Measurements from ENCODE around the gene TMEM121.
"Not testable (repeated sequence)": the region's sequence is repeated elsewhere in the genome, so short reads cannot be mapped to it uniquely, and the experiment has no call there.

Gene TMEM121

GRCh38 chr14:105528586-105529318, 2.4 kb downstream of the TMEM121 start:
- DNase-seq = no peak

GRCh38 chr14:105529319-105529568, 2.9 kb downstream of the TMEM121 start:
- DNase-seq = no peak

GRCh38 chr14:105529569-105530284, 3.3 kb downstream of the TMEM121 start:
- no peak for DNase-seq

- DNase-seq = no peak
Observed at GRCh38 chr14:105530285-105531087, 4.1 kb downstream of the TMEM121 start.

GRCh38 chr14:105531088-105531893, 4.9 kb downstream of the TMEM121 start:
- DNase-seq = no peak

- DNase-seq = no peak
Observed at GRCh38 chr14:105531894-105532623, 5.7 kb downstream of the TMEM121 start.

GRCh38 chr14:105532735-105533141, 6.4 kb downstream of the TMEM121 start:
- no peak for DNase-seq

- DNase-seq = no peak
Observed at GRCh38 chr14:105533391-105533790, 7.0 kb downstream of the TMEM121 start.

GRCh38 chr14:105533811-105534498, 7.6 kb downstream of the TMEM121 start:
- no peak for DNase-seq

- DNase-seq = no peak
Observed at GRCh38 chr14:105534586-105534985, 8.2 kb downstream of the TMEM121 start.

- DNase-seq = no peak
Observed at GRCh38 chr14:105536051-105536450, 9.7 kb downstream of the TMEM121 start.

GRCh38 chr14:105536691-105537579, 10.6 kb downstream of the TMEM121 start:
- DNase-seq = no peak

GRCh38 chr14:105537580-105538474, 11.4 kb downstream of the TMEM121 start:
- DNase-seq = peak; percentile 10

- DNase-seq = no peak
Observed at GRCh38 chr14:105538481-105539049, 12.2 kb downstream of the TMEM121 start.

GRCh38 chr14:105540811-105541210, 14.4 kb downstream of the TMEM121 start:
- DNase-seq = no peak

- no peak for DNase-seq
Observed at GRCh38 chr14:105541218-105541875, 15.0 kb downstream of the TMEM121 start.

GRCh38 chr14:105545676-105546075, 19.3 kb downstream of the TMEM121 start:
- not testable (repeated sequence) for DNase-seq

- not testable (repeated sequence) for DNase-seq
Observed at GRCh38 chr14:105546410-105546809, 20.0 kb downstream of the TMEM121 start.

GRCh38 chr14:105547072-105547471, 20.7 kb downstream of the TMEM121 start:
- DNase-seq = not testable (repeated sequence)

Data from NCI-H2227 treated with DMSO at 0.1 percent for 48 hours (cell line).